NB4 (cell line): ENCODE data around the gene PCSK6.

ENCODE experiments used
- MAX ChIP-seq: IDR thresholded peaks from 2 replicates; pipeline ENCODE4 v1.6.1; 2011; ENCODE audit warnings: low read depth, low read length
- MYC ChIP-seq: IDR thresholded peaks from 2 replicates; pipeline ENCODE4 v1.6.1; 2011; ENCODE audit warnings: low read depth, low read length
- POLR2A ChIP-seq: IDR thresholded peaks from 2 replicates; pipeline ENCODE4 v1.6.1; 2011; ENCODE audit warnings: mild to moderate bottlenecking; ENCODE audit not compliant: insufficient read length; ENCODE audit errors: extremely low read depth
- TF ChIP-seq, protein P1 (sequence below): IDR thresholded peaks from one replicate; pipeline ENCODE4 v1.5.1; 2012; ENCODE audit warnings: low read depth, low read length

DNA sequence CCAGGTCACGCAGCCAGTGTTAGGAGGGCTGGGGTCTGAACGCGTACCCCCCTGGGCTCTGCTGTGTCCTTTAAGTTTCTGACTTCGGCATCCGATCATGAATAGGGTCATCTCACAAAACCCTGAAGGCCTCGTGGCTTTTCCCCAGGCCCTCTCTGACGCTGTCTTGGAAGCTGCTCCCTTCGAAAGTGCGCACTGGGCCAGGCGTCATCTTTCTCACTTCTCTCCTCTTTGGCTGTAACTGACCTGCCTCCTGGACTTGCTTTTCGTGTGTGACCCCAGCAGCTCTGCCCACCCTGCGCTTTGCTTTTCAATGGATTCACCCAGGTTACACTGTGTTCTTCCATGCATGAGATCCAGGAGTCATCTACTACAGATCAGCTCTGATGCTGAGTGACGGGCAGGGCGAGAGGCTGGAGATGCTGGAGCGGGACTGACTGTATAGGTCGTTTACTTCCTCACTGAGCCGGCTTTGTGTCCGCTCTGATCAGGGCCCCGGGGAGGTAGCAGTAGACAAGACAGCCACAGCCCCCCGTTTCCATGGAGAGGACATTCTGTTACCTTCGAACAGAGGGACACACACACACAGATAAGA, 45.0 kb upstream of the PCSK6 start:
- TF ChIP-seq, protein P1, sequence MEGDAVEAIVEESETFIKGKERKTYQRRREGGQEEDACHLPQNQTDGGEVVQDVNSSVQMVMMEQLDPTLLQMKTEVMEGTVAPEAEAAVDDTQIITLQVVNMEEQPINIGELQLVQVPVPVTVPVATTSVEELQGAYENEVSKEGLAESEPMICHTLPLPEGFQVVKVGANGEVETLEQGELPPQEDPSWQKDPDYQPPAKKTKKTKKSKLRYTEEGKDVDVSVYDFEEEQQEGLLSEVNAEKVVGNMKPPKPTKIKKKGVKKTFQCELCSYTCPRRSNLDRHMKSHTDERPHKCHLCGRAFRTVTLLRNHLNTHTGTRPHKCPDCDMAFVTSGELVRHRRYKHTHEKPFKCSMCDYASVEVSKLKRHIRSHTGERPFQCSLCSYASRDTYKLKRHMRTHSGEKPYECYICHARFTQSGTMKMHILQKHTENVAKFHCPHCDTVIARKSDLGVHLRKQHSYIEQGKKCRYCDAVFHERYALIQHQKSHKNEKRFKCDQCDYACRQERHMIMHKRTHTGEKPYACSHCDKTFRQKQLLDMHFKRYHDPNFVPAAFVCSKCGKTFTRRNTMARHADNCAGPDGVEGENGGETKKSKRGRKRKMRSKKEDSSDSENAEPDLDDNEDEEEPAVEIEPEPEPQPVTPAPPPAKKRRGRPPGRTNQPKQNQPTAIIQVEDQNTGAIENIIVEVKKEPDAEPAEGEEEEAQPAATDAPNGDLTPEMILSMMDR = no peak
- TF ChIP-seq MYC (no peak), POLR2A (no peak), MAX (no peak)
